Breast epithelium (tissue), 4 donors: Measurements from ENCODE around the gene FADS6. TPM values are rescaled to one million over a fixed set of nuclear protein-coding genes. Genes with fewer than 3 reads are reported as not detected.

Experiments used
- DNase-seq, 2 donors: peaks; one replicate each; pipeline ENCODE4 v3.0.0-alpha.2; 2019; ENCODE audit warnings: low spot score in 2 of 2
- H3K27ac ChIP-seq, 2 donors: fragments of 200-600 bp; sonication (generic) in 1 of 2; one replicate each; pipeline ENCODE4 v1.5.1; 2016 to 2019; ENCODE audit warnings: mild to moderate bottlenecking in 1 of 2
- H3K27me3 ChIP-seq, 2 donors: fragments of 200-600 bp; sonication (generic) in 1 of 2; one replicate each; pipeline versions ENCODE4 v1.5.1 to v1.6.0; 2017 to 2019; ENCODE audit warnings: control low read depth in 1 of 2, mild to moderate bottlenecking in 1 of 2
- H3K36me3 ChIP-seq: fragments of 200-600 bp; one replicate; pipeline ENCODE4 v1.5.1; 2019
- H3K4me1 ChIP-seq, 2 donors: fragments of 200-600 bp; sonication (generic); one replicate each; pipeline ENCODE4 v1.5.1; 2016 to 2019; ENCODE audit warnings: control low read depth in 1 of 2
- H3K4me3 ChIP-seq, 3 donors: fragments of 200-600 bp; sonication (generic); 1 replicate in 2 of 3; 2 replicates in 1 of 3; pipeline ENCODE4 v1.5.1; 2016 to 2019; ENCODE audit warnings: mild to moderate bottlenecking in 3 of 3, moderate library complexity in 2 of 3
- H3K9me3 ChIP-seq, 2 donors: fragments of 200-600 bp; sonication (generic) in 1 of 2; one replicate each; pipeline ENCODE4 v1.5.1; 2016 to 2019; ENCODE audit warnings: control low read depth in 1 of 2
- CTCF ChIP-seq, 3 donors: fragments of 450-650 bp; IDR thresholded peaks; one replicate each; pipeline ENCODE4 v1.5.1; 2016 to 2017; ENCODE audit warnings: antibody characterized with exemption in 3 of 3, mild to moderate bottlenecking in 3 of 3, moderate library complexity in 3 of 3
- POLR2A ChIP-seq: fragments of 450-650 bp; IDR thresholded peaks from one replicate; pipeline ENCODE4 v1.6.1; 2016; ENCODE audit warnings: antibody characterized with exemption, mild to moderate bottlenecking, moderate library complexity
- POLR2AphosphoS5 ChIP-seq, 3 donors: sonication (generic); formaldehyde crosslinking; IDR thresholded peaks; one replicate each; pipeline ENCODE4 v1.6.1; 2017; ENCODE audit warnings: antibody characterized with exemption in 3 of 3
- intact Hi-C: fragments of 100-400 bp; cut with DNase I; formaldehyde crosslinking; loops from one replicate; pipeline ENCODE4 v1.15.1; 2023; ENCODE audit warnings: low total_unique reads
- total RNA-seq, 3 donors: library from RNA; depleted of rRNA; stranded (reverse); fragments of >200 nt; gene quantifications; one replicate each; pipeline ENCODE4 v1.1.0, GENCODE V29; 2016

Gene FADS6
- total RNA-seq, 3 donors from 2014 or later: 0.33 to 0.80 TPM; not detected in 1

- peaks cover 0 to 5% of the 10 kb centered on the region in 2 donors for H3K4me1 ChIP-seq
- no peaks in the 10 kb centered on the region for H3K27me3 ChIP-seq
- H3K36me3 ChIP-seq: no peaks in the 10 kb centered on the region
- intact Hi-C loops: no loop called here
- no peak overlapping the region for H3K27ac ChIP-seq
- H3K9me3 ChIP-seq: no peaks in the 10 kb centered on the region
- no peak overlapping the region for H3K4me3 ChIP-seq
- TF ChIP-seq POLR2AphosphoS5 (IDR thresholded peaks at IDR 0.05): no peak
- no peak for TF ChIP-seq CTCF (IDR thresholded peaks at IDR 0.05)
- no peak for TF ChIP-seq POLR2A
- DNase-seq: no peak
Measured at GRCh38 chr17:74875977-74876593, 17.3 kb downstream of the FADS6 start.

GRCh38 chr17:74875155-74875976, 18.1 kb downstream of the FADS6 start:
- Histone ChIP-seq H3K27ac (no peak overlapping the region), H3K4me1 (peaks cover 0 to 5% of the 10 kb centered on the region in 2 donors), H3K4me3 (no peak overlapping the region), H3K27me3 (no peaks in the 10 kb centered on the region), H3K9me3 (no peaks in the 10 kb centered on the region), H3K36me3 (no peaks in the 10 kb centered on the region)
- DNase-seq: no peak
- intact Hi-C loops: no loop called here
- TF ChIP-seq POLR2AphosphoS5 (IDR thresholded peaks at IDR 0.05) (no peak), CTCF (IDR thresholded peaks at IDR 0.05) (no peak), POLR2A (no peak)

GRCh38 chr17:74874615-74875037, 18.8 kb downstream of the FADS6 start:
- TF ChIP-seq POLR2A (no peak), POLR2AphosphoS5 (IDR thresholded peaks at IDR 0.05) (no peak), CTCF (IDR thresholded peaks at IDR 0.05) (no peak)
- no peak for DNase-seq
- no peak overlapping the region for H3K27ac ChIP-seq
- no peak overlapping the region for H3K4me3 ChIP-seq
- intact Hi-C loops: no loop called here
- H3K36me3 ChIP-seq: no peaks in the 10 kb centered on the region
- no peaks in the 10 kb centered on the region for H3K9me3 ChIP-seq
- peaks cover 0 to 5% of the 10 kb centered on the region in 2 donors for H3K4me1 ChIP-seq
- H3K27me3 ChIP-seq: no peaks in the 10 kb centered on the region

GRCh38 chr17:74873874-74874614, 19.4 kb downstream of the FADS6 start:
- no peak for DNase-seq
- peak overlapping the region; percentile 93 to 97 for H3K27ac ChIP-seq
- intact Hi-C loops: no loop called here
- H3K4me1 ChIP-seq: peaks cover 0 to 5% of the 10 kb centered on the region in 2 donors
- H3K36me3 ChIP-seq: no peaks in the 10 kb centered on the region
- TF ChIP-seq POLR2AphosphoS5 (IDR thresholded peaks at IDR 0.05): no peak
- no peak for TF ChIP-seq POLR2A
- TF ChIP-seq CTCF (IDR thresholded peaks at IDR 0.05): no peak
- H3K9me3 ChIP-seq: no peaks in the 10 kb centered on the region
- H3K4me3 ChIP-seq: peak overlapping the region; percentile 59 to 79 (median 64)
- no peaks in the 10 kb centered on the region for H3K27me3 ChIP-seq
